ENCODE data around the gene KAZN. TPM values are rescaled to one million over a fixed set of nuclear protein-coding genes. Genes with fewer than 3 reads are reported as not detected.

KAZN gene
- total RNA-seq, 1 donor from 2014 or later: 4.3 TPM

- DNase-seq (ENCODE audit: missing footprints) (no peak), ATAC-seq (no peak)
- intact Hi-C loops (cut with DNase I): no loop called here
Measured at GRCh38 chr1:14976256-14976655, 377.8 kb downstream of the KAZN start.

GRCh38 chr1:14977338-14977931 lies 378.9 kb downstream of the KAZN start:
- no peak for DNase-seq (ENCODE audit: missing footprints)
- intact Hi-C loops (cut with DNase I): no loop called here
- ATAC-seq: no peak

DNA sequence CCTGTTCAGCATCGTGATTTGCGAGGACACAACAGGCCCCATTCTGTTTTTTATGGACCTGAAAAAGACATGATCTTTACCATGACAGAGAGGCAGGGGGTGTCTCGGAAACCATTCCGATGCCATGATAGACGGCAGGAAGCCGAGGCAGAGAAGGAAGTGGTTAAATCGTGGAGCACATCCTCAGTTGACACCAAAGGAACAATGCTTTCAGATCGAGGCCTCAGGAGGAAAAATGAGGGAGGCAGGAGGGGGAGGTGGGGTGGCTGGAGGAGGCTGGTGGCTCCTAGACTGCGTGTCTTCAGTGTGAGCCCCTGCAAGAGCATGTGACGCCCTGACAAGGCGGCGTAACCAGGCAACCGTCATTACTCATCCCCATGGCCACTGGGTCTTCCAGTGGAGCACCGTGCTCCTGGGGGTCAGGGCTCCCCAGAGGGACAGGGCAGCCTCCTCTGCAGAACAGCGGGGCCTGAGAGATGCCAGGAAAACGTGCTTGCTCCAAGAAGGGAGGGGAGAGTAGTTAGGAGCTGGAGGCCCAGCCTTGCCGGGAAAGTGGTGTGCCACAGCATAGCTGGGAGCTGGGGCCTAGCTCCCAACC lies 382.2 kb downstream of the KAZN start:
- no peak for ATAC-seq
- DNase-seq (ENCODE audit: missing footprints): no peak
- intact Hi-C loops (cut with DNase I): no loop called here

- ATAC-seq: no peak
- intact Hi-C loops (cut with DNase I): no loop called here
- no peak for DNase-seq (ENCODE audit: missing footprints)
Measured at GRCh38 chr1:14982029-14982428, 383.5 kb downstream of the KAZN start.

DNA sequence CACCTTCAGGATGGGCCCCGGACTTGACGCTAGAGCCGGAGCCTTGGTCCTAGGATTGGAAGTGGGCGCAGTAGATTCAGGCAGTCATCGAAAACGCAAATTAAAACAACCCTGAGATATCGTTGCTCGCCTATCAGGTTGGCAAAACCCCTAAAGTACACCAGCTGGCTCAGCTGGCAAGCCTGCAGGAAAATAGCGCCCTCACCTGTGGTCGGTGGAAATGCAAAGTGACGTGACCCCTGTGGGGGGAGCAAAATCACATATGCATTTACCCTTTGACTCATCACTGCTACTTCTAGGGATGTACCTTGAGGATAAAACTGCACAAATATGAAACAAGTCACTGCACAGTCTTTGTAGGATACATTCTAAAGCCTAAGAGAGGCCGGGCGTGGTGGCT lies 384.8 kb downstream of the KAZN start:
- ATAC-seq: no peak
- intact Hi-C loops (cut with DNase I): no loop called here

GRCh38 chr1:14986168-14986567 lies 387.7 kb downstream of the KAZN start:
- DNase-seq (ENCODE audit: missing footprints) (no peak), ATAC-seq (no peak)
- intact Hi-C loops (cut with DNase I): no loop called here

More for the DNA sequence above, 384.8 kb downstream of the KAZN start:
- no peak for DNase-seq (ENCODE audit: missing footprints)

DNA sequence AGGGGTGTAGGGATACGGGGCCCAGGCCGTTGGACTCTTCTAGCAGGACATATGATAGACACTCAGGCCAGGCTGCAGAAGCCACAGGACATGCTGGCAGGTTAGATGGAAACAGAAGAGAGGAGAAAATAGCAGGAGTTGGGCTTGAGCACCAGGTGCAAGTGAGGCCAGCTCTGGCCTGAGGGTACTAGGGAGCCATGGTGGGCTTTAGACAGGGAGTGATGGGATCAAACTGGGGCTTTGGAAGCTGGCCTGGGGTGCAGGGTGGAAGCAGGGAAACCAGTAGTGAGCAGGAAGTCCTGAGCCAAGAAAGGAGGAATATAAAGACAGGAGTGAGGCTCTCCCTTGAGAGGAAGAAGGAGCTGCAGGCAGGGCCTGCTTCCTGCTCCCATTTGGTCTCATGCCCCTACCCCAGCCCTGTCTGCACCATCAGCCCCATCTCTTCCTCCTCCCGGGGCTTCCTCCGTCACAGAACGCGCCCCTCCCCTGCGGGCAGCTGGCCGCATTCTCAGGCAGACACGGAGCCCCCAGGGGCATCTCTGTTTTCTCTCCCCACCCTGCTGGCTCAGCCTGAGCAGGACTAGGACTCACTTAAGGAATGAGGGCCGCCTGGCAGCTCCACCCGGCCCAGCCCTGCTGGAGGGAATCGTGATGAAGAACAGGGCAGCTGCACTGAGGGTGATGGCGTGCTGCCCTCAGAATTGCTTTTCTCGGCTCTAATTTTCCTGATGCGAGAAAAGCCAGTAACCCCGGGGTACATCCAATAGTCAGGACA lies 389.5 kb downstream of the KAZN start:
- ATAC-seq: peak; percentile 82
- intact Hi-C loops (cut with DNase I): no loop called here
- peak; percentile 80 for DNase-seq (ENCODE audit: missing footprints)

DNA sequence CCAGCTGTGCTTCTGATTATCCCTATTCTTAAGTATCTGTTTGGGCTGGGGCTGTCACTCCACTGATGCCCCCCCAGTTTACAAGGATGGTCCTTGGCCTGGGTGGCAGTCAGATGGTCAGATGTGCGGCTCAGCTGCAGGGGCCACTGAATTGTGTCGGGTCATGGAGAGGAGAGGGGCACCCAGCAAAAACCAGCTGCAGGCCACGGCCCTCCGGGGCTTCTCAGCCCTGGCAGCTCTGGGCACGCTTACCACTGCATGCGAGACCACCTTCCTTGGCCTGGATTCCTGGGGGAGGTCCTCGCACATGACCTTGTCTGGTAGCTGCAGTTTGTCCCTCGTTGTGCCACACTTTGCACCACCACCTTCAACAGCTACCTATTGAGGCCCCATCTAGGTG lies 390.2 kb downstream of the KAZN start:
- ATAC-seq (no peak), DNase-seq (ENCODE audit: missing footprints) (no peak)
- intact Hi-C loops (cut with DNase I): no loop called here

DNA sequence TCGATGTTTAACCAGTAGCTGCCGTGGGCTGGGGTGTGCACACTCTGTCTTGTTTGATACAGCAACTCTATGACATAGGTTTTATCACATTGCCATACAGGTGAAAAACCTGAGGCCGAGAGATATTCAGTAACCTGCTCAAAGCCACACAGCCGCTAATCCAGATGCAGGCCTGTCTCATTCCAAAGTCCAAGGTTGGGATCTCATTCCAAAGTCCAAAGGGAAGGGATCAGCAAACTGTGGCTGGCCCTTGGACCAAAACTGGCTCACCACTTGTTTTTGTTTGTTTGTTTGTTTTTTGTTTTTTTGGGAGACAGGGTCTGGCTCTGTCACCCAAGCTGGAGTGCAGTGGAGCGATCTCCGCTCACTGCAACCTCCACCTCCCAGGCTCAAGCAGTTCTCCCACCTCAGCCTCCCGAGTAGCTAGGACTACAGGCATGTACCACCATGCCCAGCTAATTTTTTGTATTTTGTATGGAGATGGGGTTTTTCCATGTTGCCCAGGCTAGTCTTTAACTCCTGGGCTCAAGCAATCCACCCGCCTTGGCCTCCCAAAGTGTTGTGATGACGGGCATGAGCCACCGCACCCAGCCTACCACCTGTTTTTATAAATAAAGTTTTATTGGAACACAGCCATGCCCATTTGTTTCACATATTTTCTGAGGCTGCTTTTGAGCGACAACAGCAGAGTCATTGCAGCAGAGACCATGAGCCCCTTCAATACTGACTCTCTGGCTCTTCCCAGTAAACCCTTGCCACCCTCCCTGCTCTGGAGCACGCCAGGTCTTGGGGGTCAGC lies 391.6 kb downstream of the KAZN start:
- intact Hi-C loops (cut with DNase I): no loop called here
- DNase-seq (ENCODE audit: missing footprints) (no peak), ATAC-seq (no peak)

GRCh38 chr1:14993414-14993813 lies 394.9 kb downstream of the KAZN start:
- no peak for DNase-seq (ENCODE audit: missing footprints)
- intact Hi-C loops (cut with DNase I): no loop called here
- ATAC-seq: no peak

- ATAC-seq: no peak
- intact Hi-C loops (cut with DNase I): no loop called here
Measured at GRCh38 chr1:14994148-14994547, 395.7 kb downstream of the KAZN start.

GRCh38 chr1:14994841-14995437 lies 396.5 kb downstream of the KAZN start:
- no peak for ATAC-seq
- DNase-seq (ENCODE audit: missing footprints): no peak

More at GRCh38 chr1:14994148-14994547, 395.7 kb downstream of the KAZN start:
- DNase-seq (ENCODE audit: missing footprints): no peak

DNA sequence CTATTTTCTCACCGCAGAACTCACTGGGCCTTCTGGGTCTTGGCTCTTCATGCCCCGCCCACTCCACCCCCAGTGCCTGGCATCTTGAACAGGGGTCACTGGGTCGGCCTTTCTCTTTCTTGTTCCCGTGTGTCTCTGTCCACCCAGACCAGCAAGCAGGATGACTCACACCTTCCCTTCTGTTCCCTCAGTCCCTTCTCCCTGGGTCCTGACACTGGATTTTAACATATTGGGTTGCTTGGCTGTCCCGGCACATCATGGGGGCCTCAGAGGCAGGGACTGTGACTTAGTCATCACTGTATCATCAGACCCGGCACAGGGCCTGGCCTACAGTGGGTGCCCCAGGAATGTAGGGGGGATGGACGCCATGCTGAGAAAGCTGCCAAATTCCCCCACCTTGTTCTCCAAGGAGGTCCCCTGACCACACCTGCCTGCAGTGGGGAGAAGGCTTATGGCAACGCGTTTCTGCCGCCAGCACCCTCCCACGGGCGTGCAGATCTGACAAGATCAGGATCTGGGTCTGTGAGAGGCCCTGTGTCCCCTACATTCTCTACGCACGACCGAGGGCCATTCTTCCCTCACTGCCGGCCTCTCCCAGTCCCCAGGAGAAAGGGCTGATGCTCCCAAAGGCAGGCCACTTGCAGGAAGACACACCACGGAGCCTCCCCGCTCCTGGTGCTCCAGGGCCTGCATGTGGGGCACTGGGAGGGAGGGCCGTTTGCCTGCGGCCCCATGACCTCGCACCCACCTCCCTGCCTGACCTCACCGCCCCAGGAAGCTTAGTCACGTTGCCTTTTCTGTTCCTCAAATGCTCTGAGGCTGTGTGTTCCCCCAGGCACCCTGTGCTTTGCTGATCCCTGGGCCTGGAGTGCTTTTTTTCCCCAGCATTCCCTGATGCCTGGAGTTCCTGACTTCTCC lies 397.9 kb downstream of the KAZN start:
- intact Hi-C loops (cut with DNase I): no loop called here
- peak; percentile 63 for DNase-seq (ENCODE audit: missing footprints)
- ATAC-seq: no peak

More at GRCh38 chr1:14994841-14995437, 396.5 kb downstream of the KAZN start:
- intact Hi-C loops (cut with DNase I): no loop called here

GRCh38 chr1:14997646-14998276 lies 399.3 kb downstream of the KAZN start:
- intact Hi-C loops (cut with DNase I): no loop called here
- DNase-seq (ENCODE audit: missing footprints) (peak; percentile 30), ATAC-seq (no peak)

DNA sequence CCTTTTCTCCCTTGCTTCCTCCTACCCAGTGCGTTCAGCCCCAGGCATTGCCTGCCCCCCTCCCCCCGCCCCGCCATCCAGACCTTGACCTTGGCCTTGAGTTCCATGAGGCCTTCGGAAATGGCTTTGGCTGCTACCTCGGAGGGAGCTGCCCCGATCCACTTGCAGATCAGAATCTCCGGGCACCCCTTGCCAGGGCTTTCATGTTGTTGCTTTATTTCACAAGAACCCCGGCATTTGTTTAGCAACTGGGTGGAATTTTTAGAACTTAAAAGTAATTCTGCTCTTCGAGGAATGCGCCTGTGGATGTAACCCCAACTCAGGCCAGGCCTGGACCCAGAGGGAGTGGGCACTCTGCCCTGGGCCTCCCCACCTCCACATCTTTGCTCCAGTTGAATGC lies 401.0 kb downstream of the KAZN start:
- intact Hi-C loops (cut with DNase I): no loop called here
- ATAC-seq (no peak), DNase-seq (ENCODE audit: missing footprints) (peak; percentile 21)

DNA sequence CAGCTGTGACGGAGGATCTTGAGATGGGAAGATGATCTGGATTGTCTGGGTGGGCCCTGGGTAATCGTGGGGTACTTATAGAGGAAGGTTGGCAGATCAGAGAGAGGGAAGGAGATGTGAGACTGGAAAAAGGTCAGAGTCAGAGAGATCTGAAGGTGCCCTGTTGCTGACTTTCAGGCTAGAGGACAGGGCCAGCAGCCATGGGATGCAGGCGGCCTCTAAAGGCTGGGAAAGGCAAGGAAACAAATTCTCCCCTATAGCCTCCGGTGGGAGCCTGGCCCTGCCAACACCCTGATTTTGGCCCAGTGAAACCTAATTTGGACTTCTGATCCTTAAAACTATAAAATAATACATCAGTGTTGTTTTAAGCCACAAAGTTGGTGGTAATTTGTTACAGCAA lies 401.5 kb downstream of the KAZN start:
- peak; percentile 7 for DNase-seq (ENCODE audit: missing footprints)
- ATAC-seq: no peak
- intact Hi-C loops (cut with DNase I): no loop called here

- ATAC-seq (no peak), DNase-seq (ENCODE audit: missing footprints) (peak; percentile 4)
- intact Hi-C loops (cut with DNase I): no loop called here
Measured at GRCh38 chr1:15000671-15001070, 402.2 kb downstream of the KAZN start.
